Gastrocnemius medialis (tissue), 4 donors: Measurements from ENCODE around the gene ERC2. TPM values are rescaled to one million over a fixed set of nuclear protein-coding genes. Genes with fewer than 3 reads are reported as not detected.

Experiments used
- ATAC-seq, 2 donors: fragments of 150-250 bp; one replicate each; pipeline ENCODE4 v1.9.1; 2016
- DNase-seq, 2 donors: peaks; one replicate each; pipeline ENCODE4 v3.0.0-alpha.2; 2019
- H3K27ac ChIP-seq, 4 donors: fragments of 200-600 bp; sonication (generic); 1 replicate in 1 of 4; 2 replicates in 3 of 4; pipeline ENCODE4 v1.5.1; 2016 to 2018; ENCODE audit warnings: mild to moderate bottlenecking in 2 of 4, moderate library complexity in 1 of 4
- H3K27me3 ChIP-seq, 3 donors: fragments of 200-600 bp; sonication (generic) in 2 of 3; 1 replicate in 1 of 3; 2 replicates in 2 of 3; pipeline versions ENCODE4 v1.5.1 to v1.6.0; 2016 to 2019; ENCODE audit warnings: mild to moderate bottlenecking in 1 of 3, moderate library complexity in 1 of 3
- H3K36me3 ChIP-seq, 2 donors: fragments of 200-600 bp; sonication (generic) in 1 of 2; one replicate each; pipeline ENCODE4 v1.5.1; 2017 to 2018
- H3K4me1 ChIP-seq, 2 donors: fragments of 200-600 bp; sonication (generic) in 1 of 2; one replicate each; pipeline ENCODE4 v1.5.1; 2016 to 2017; ENCODE audit warnings: mild to moderate bottlenecking in 2 of 2
- H3K4me3 ChIP-seq, 4 donors: fragments of 200-600 bp; sonication (generic) in 3 of 4; 1 replicate in 1 of 4; 2 replicates in 3 of 4; pipeline ENCODE4 v1.5.1; 2016 to 2019; ENCODE audit warnings: mild to moderate bottlenecking in 2 of 4
- H3K9me3 ChIP-seq, 3 donors: fragments of 200-600 bp; sonication (generic) in 2 of 3; 1 replicate in 1 of 3; 2 replicates in 2 of 3; pipeline ENCODE4 v1.5.1; 2016 to 2019
- CTCF ChIP-seq, 5 experiments: fragments of 450-650 bp in 3 of 5; fragments of 200-600 bp in 2 of 5; sonication (generic) in 2 of 5; IDR thresholded peaks in 4 of 5; conservative IDR thresholded peaks in 1 of 5; 1 replicate in 4 of 5; 2 replicates in 1 of 5; pipeline ENCODE4 v1.5.1; 2016 to 2019; ENCODE audit warnings: antibody characterized with exemption in 5 of 5, mild to moderate bottlenecking in 3 of 5, moderate library complexity in 3 of 5
- POLR2A ChIP-seq, 2 donors: fragments of 450-650 bp; IDR thresholded peaks; one replicate each; pipeline ENCODE4 v1.6.1; 2017; ENCODE audit warnings: antibody characterized with exemption in 2 of 2, mild to moderate bottlenecking in 2 of 2, moderate library complexity in 2 of 2
- in situ Hi-C, 4 donors: fragments of 200-750 bp; cut with MboI; loops; one replicate each; pipeline versions ENCODE4 v1.15.0 to v1.8.0; 2017; ENCODE audit warnings: low sequenced_read_pairs in 4 of 4
- intact Hi-C: fragments of 100-400 bp; cut with DNase I; formaldehyde crosslinking; loops from one replicate; pipeline ENCODE4 v1.15.1; 2023; ENCODE audit warnings: low total_unique reads
- total RNA-seq, 4 donors: library from RNA; depleted of rRNA; stranded (reverse); fragments of >200 nt; gene quantifications; one replicate each; pipeline versions ENCODE4 v1.1.0 to v1.2.3, GENCODE V29; 2016

The ERC2 gene
- total RNA-seq, 4 donors from 2014 or later = not detected

GRCh38 chr3:55647063-55647462 is 821.2 kb downstream of the ERC2 start:
- Histone ChIP-seq H3K9me3 (no peaks in the 10 kb centered on the region), H3K4me1 (no peaks in the 10 kb centered on the region), H3K36me3 (no peaks in the 10 kb centered on the region), H3K4me3 (no peak overlapping the region), H3K27me3 (peaks cover 0 to 8% (median 0%) of the 10 kb centered on the region in 3 donors), H3K27ac (no peak overlapping the region)
- DNase-seq (no peak), ATAC-seq (no peak)
- intact Hi-C loops (no loop called here), in situ Hi-C loops (no loop called here)
- no peak for TF ChIP-seq POLR2A (IDR thresholded peaks at IDR 0.05)
- TF ChIP-seq CTCF (IDR thresholded peaks at IDR 0.05 in 4 of 5, conservative IDR thresholded peaks at IDR 0.05 in 1 of 5) = no peak

- DNase-seq (no peak), ATAC-seq (no peak)
- in situ Hi-C loops (no loop called here), intact Hi-C loops (no loop called here)
- no peaks in the 10 kb centered on the region for H3K36me3 ChIP-seq
- H3K27me3 ChIP-seq = peaks cover 0 to 11% (median 0%) of the 10 kb centered on the region in 3 donors
- H3K9me3 ChIP-seq = no peaks in the 10 kb centered on the region
- no peaks in the 10 kb centered on the region for H3K4me1 ChIP-seq
- H3K4me3 ChIP-seq = no peak overlapping the region
- no peak overlapping the region for H3K27ac ChIP-seq
- TF ChIP-seq POLR2A (IDR thresholded peaks at IDR 0.05) (no peak), CTCF (IDR thresholded peaks at IDR 0.05 in 4 of 5, conservative IDR thresholded peaks at IDR 0.05 in 1 of 5) (no peak)
Observed at GRCh38 chr3:55646121-55646520, 822.1 kb downstream of the ERC2 start.

- in situ Hi-C loops = no loop called here
- no peak for ATAC-seq
- H3K27ac ChIP-seq = no peak overlapping the region
- no peaks in the 10 kb centered on the region for H3K9me3 ChIP-seq
- TF ChIP-seq POLR2A (IDR thresholded peaks at IDR 0.05) = no peak
- no peak for TF ChIP-seq CTCF (IDR thresholded peaks at IDR 0.05 in 4 of 5, conservative IDR thresholded peaks at IDR 0.05 in 1 of 5)
- no peak for DNase-seq
- H3K27me3 ChIP-seq = peaks cover 0 to 11% (median 0%) of the 10 kb centered on the region in 3 donors
- no peak overlapping the region for H3K4me3 ChIP-seq
- H3K36me3 ChIP-seq = no peaks in the 10 kb centered on the region
- intact Hi-C loops = no loop called here
- H3K4me1 ChIP-seq = no peaks in the 10 kb centered on the region
Observed at GRCh38 chr3:55645422-55645821, 822.8 kb downstream of the ERC2 start.

- DNase-seq (no peak), ATAC-seq (no peak)
- Histone ChIP-seq H3K27me3 (peaks cover 0 to 11% (median 0%) of the 10 kb centered on the region in 3 donors), H3K4me3 (no peak overlapping the region), H3K4me1 (no peaks in the 10 kb centered on the region), H3K9me3 (no peaks in the 10 kb centered on the region), H3K36me3 (no peaks in the 10 kb centered on the region), H3K27ac (no peak overlapping the region)
- intact Hi-C loops = no loop called here
- in situ Hi-C loops = no loop called here
- no peak for TF ChIP-seq CTCF (IDR thresholded peaks at IDR 0.05 in 4 of 5, conservative IDR thresholded peaks at IDR 0.05 in 1 of 5)
- no peak for TF ChIP-seq POLR2A (IDR thresholded peaks at IDR 0.05)
Observed at GRCh38 chr3:55643283-55643682, 825.0 kb downstream of the ERC2 start.

- H3K27me3 ChIP-seq = peaks cover 0 to 5% (median 0%) of the 10 kb centered on the region in 3 donors
- no peak overlapping the region for H3K4me3 ChIP-seq
- DNase-seq (no peak), ATAC-seq (no peak)
- H3K36me3 ChIP-seq = no peaks in the 10 kb centered on the region
- no peaks in the 10 kb centered on the region for H3K9me3 ChIP-seq
- intact Hi-C loops (no loop called here), in situ Hi-C loops (no loop called here)
- no peak overlapping the region for H3K27ac ChIP-seq
- no peaks in the 10 kb centered on the region for H3K4me1 ChIP-seq
- TF ChIP-seq POLR2A (IDR thresholded peaks at IDR 0.05) (no peak), CTCF (IDR thresholded peaks at IDR 0.05 in 4 of 5, conservative IDR thresholded peaks at IDR 0.05 in 1 of 5) (no peak)
Observed at GRCh38 chr3:55641964-55642363, 826.3 kb downstream of the ERC2 start.
